Activated T-helper 1 cell treated with anti-CD3 and anti-CD28 coated beads, Interleukin-2, amount 50 U/mL, for 16 hours (primary cell): ENCODE measurements around the gene GNB3.
"Not testable (repeated sequence)": the region's sequence is repeated elsewhere in the genome, so short reads cannot be mapped to it uniquely, and the experiment has no call there.

Source experiments
- DNase-seq, 2 donors: peaks; one replicate each; pipeline ENCODE4 v3.0.0-alpha.2; 2020; ENCODE audit warnings: low read depth in 1 of 2, low spot score in 1 of 2

The GNB3 gene

GRCh38 chr12:6874015-6874368 lies 33.3 kb downstream of the GNB3 start:
- not testable (repeated sequence) for DNase-seq

- DNase-seq, result not testable (repeated sequence)
Measured at GRCh38 chr12:6879824-6880223, 39.1 kb downstream of the GNB3 start.

- DNase-seq, result no peak
Measured at GRCh38 chr12:6883252-6883651, 42.5 kb downstream of the GNB3 start.

GRCh38 chr12:6883683-6884082 lies 43.0 kb downstream of the GNB3 start:
- no peak for DNase-seq

- no peak for DNase-seq
Measured at GRCh38 chr12:6884539-6884938, 43.8 kb downstream of the GNB3 start.

- not testable (repeated sequence) for DNase-seq
Measured at GRCh38 chr12:6886206-6886999, 45.7 kb downstream of the GNB3 start.

GRCh38 chr12:6887460-6887859 lies 46.7 kb downstream of the GNB3 start:
- DNase-seq, result no peak

GRCh38 chr12:6888360-6888759 lies 47.6 kb downstream of the GNB3 start:
- no peak for DNase-seq

GRCh38 chr12:6888794-6889193 lies 48.1 kb downstream of the GNB3 start:
- not testable (repeated sequence) for DNase-seq

GRCh38 chr12:6889775-6890573 lies 49.2 kb downstream of the GNB3 start:
- DNase-seq, result not testable (repeated sequence)

GRCh38 chr12:6890789-6891645 lies 50.3 kb downstream of the GNB3 start:
- DNase-seq, result peak; percentile 98 to 99

GRCh38 chr12:6891646-6892001 lies 50.9 kb downstream of the GNB3 start:
- DNase-seq, result no peak

GRCh38 chr12:6892683-6893082 lies 52.0 kb downstream of the GNB3 start:
- not testable (repeated sequence) for DNase-seq

GRCh38 chr12:6894321-6894720 lies 53.6 kb downstream of the GNB3 start:
- no peak for DNase-seq
